C4-2B (cell line): Measurements from ENCODE around the gene SRSF5.
"Not testable (repeated sequence)": the region's sequence is repeated elsewhere in the genome, so short reads cannot be mapped to it uniquely, and the experiment has no call there.

Experiments
- H3K27ac ChIP-seq: fragments of 450-650 bp; 2 replicates; pipeline ENCODE4 v1.5.1; 2017
- ZFX ChIP-seq: fragments of 450-650 bp; IDR thresholded peaks from 2 replicates; pipeline ENCODE4 v1.6.1; 2017
- TF ChIP-seq, protein P1 (sequence below): fragments of 450-650 bp; conservative IDR thresholded peaks from 2 replicates; pipeline ENCODE4 v1.5.1; 2017; ENCODE audit warnings: mild to moderate bottlenecking

SRSF5 gene

DNA sequence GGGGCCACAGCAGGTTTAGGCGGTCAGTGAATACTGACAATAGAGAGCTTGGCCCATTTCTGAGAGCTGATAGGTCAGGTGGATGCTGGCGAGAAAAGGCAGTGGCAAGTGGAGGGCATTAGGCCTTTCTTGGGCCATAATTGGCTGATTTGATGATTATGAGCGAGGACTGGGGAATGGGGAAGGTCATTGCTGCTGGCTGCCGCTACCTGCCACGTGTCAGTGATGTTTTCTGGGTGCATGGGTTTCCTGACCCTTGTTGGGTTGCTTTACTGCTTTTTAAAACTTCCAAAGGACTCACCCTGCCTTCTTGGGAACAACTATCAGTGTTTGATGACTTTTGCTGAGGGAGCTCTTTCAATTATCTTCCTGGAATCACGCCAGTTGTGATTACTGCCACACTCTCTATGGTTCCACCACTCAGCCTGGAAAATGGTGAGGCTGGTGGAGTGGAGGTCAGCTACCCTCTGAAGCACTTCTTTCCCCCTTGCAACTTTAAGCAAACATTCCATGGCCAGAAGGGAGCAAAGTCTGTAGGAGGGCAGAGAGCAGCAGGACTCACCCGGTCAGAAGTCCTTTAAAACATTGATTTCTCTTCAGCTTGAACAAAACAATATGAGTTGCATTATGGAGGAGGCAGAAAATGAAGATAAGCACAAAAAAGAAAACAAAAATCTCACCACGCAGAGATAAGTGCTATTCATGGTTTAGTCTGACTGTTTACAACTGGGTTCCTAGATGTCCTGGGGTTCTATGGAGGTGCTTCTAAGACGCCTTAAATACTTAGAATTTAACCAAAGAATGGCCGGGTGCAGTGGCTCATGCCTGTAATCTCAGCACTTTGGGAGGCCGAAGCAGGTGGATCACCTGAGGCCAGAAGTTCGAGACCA is 42.2 kb downstream of the SRSF5 start:
- no peak for TF ChIP-seq ZFX
- TF ChIP-seq, protein P1, sequence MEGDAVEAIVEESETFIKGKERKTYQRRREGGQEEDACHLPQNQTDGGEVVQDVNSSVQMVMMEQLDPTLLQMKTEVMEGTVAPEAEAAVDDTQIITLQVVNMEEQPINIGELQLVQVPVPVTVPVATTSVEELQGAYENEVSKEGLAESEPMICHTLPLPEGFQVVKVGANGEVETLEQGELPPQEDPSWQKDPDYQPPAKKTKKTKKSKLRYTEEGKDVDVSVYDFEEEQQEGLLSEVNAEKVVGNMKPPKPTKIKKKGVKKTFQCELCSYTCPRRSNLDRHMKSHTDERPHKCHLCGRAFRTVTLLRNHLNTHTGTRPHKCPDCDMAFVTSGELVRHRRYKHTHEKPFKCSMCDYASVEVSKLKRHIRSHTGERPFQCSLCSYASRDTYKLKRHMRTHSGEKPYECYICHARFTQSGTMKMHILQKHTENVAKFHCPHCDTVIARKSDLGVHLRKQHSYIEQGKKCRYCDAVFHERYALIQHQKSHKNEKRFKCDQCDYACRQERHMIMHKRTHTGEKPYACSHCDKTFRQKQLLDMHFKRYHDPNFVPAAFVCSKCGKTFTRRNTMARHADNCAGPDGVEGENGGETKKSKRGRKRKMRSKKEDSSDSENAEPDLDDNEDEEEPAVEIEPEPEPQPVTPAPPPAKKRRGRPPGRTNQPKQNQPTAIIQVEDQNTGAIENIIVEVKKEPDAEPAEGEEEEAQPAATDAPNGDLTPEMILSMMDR, result no peak
- H3K27ac ChIP-seq, result no peak overlapping the region

DNA sequence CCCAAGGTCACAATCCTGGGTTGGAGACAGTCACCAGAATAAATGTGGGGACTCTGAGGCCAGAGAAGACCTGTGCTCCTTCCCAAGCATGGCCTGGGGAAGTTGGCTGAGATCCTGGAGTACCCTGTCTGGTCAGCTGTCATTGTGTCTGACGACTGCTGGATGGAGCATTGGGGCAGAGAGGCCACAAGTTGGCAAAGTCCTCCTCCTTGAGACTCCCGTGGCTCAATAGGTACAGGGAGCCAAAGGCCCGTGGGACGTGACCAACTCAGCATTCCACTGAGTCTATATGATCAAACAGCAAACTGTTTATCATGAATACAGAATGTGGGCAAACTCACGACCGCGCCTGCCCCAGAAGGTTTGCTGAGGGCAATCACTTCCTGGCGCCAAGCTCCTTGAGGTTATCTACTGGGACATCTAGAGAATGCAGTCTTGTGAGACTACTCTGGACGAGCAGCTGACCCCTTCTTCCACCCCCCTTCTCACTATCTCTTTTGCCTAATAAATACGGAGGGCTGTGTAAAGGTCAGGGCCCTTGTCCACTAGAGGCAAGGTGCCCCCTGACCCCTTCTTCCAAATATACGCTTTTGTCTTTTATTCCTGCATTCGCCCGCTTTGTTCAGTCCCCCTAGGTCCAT is 44.4 kb downstream of the SRSF5 start:
- H3K27ac ChIP-seq, result no peak overlapping the region
- no peak for TF ChIP-seq ZFX
- TF ChIP-seq, protein P1, result no peak

DNA sequence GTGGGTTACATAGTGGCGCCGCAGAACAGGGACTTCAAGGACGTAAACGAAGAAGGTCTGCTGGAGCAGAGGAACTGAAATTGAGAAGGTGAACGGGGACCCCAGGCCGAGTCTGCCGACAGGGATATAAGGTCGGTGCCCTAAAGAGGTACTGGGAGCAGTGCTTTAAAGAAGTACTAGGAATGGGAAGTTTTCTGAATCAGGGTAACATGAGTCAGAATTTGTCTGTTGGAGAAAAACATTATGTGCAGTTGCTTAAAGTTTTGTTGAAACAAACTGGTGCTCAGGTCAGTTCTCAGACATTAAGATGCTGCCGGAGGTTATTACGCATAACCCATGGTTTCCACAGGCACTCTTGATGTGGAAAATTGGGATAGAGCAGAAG is 44.9 kb downstream of the SRSF5 start:
- TF ChIP-seq, protein P1, result no peak
- no peak for TF ChIP-seq ZFX

DNA sequence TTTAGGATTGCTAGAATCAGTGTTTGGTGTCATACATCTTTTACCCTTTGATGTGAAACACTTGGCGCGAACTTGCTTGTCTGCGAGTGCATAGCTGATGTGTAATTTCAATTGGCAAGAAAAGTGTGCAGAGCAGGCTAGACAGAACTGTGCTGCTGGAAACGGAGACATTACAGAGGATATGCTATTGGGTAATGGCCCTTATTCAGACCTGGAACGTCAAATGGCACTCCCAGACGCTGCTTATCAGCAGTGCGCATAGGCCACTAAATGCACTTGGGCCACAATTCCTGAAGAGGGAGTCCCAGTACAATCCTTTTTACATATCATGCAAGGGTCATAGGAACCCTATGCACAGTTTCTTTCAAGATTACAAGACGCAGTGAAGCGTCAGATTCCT is 45.8 kb downstream of the SRSF5 start:
- TF ChIP-seq, protein P1, result peak; percentile 69
- no peak for TF ChIP-seq ZFX

More for the DNA sequence above, 44.9 kb downstream of the SRSF5 start:
- no peak overlapping the region for H3K27ac ChIP-seq

DNA sequence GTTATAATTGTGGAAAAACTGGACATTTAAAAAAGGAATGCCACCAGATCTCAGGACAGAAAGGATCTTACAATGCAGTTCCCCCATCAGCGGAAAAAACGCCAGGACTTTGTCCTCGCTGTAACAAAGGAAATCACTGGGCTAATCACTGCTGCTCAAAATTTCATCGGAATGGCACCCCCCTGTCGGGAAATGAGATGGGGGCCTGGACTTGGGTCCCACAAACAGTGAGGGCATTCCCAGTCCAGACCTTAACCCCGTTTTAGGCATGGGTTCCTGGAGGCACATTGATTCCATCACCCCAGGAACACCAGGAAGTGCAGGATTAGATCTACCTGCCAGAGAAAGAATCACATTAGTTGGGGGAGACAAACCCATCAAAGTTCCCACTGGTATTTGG is 46.4 kb downstream of the SRSF5 start:
- not testable (repeated sequence) for H3K27ac ChIP-seq

More for the DNA sequence above, 45.8 kb downstream of the SRSF5 start:
- no peak overlapping the region for H3K27ac ChIP-seq

DNA sequence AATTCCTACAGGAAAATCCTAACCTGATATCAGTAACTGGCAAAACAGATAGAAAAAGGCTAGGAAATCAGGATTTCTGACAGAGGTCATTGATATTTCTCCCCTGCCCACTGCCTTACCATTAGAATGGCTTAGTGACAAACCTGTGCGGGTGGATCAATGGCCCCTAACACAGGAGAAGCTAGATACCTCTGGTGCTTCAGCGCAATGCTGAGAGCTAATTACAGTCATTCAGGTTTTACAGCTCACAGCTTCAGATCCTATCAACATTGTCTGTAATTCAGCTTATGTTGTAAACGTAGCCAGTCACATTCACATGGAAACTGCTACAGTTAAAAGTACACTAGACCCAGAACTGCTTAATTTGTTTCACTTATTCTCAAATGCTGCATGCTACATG is 47.5 kb downstream of the SRSF5 start:
- H3K27ac ChIP-seq, result no peak overlapping the region
- TF ChIP-seq, protein P1, result no peak

DNA sequence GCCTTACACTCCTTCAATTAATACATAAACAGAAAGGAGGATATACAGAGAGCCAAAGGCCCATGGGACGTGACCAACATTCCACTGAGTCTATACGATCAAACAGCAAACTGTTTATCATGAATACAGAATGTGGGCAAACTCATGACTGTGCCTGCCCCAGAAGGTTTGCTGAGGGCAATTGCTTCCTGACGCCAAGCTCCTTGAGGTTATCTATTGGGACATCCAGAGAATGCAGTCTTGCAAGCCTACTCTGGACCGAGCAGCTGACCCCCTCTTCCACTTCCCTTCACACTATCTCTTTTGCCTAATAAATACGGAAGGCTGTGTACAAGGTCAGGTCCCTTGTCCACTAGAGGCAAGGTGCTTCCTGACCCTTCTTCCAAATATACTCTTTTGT is 48.6 kb downstream of the SRSF5 start:
- no peak overlapping the region for H3K27ac ChIP-seq
- TF ChIP-seq, protein P1, result no peak
- TF ChIP-seq ZFX, result no peak
